CD4-positive, alpha-beta memory T cell (primary cell): ENCODE measurements around the gene TMEM185A. TPM values are rescaled to one million over a fixed set of nuclear protein-coding genes. Genes with fewer than 3 reads are reported as not detected.
"Not testable (repeated sequence)": the region's sequence is repeated elsewhere in the genome, so short reads cannot be mapped to it uniquely, and the experiment has no call there.

Experiments used
- CTCF ChIA-PET: fragments of 350-600 bp; sonication (Branson Sonifier 250); formaldehyde crosslinking; loops from one replicate; lab custom pipeline; 2021; ENCODE audit warnings: inconsistent platforms; ENCODE audit not compliant: partially characterized antibody; lab: Charles Lee
- POLR2A ChIA-PET: fragments of 350-600 bp; sonication (Branson Sonifier 250); formaldehyde crosslinking; loops from one replicate; lab custom pipeline; 2021; ENCODE audit not compliant: partially characterized antibody; lab: Charles Lee
- DNase-seq, 5 donors: peaks; one replicate each; pipeline versions ENCODE4 v3.0.0 to v3.0.0-alpha.2; 2020 to 2022; ENCODE audit warnings: mixed read lengths in 1 of 5
- H3K27ac ChIP-seq: one replicate; pipeline ENCODE4 v1.7.0; 2013; ENCODE audit warnings: low read depth, low read length
- H3K27me3 ChIP-seq: 2 replicates; pipeline ENCODE4 v1.7.0; 2013; ENCODE audit warnings: mild to moderate bottlenecking, low read length, moderate library complexity; ENCODE audit not compliant: insufficient read depth
- H3K36me3 ChIP-seq: 2 replicates; pipeline ENCODE4 v1.7.0; 2013; ENCODE audit warnings: mild to moderate bottlenecking, low read length, moderate library complexity; ENCODE audit not compliant: insufficient read depth
- H3K4me1 ChIP-seq: 2 replicates; pipeline ENCODE4 v1.7.0; 2013; ENCODE audit warnings: mild to moderate bottlenecking, low read length, moderate library complexity; ENCODE audit not compliant: insufficient read depth
- H3K4me3 ChIP-seq, 2 donors: one replicate each; pipeline ENCODE4 v1.7.0; 2013; ENCODE audit warnings: low read length in 2 of 2, mild to moderate bottlenecking in 1 of 2
- H3K9me3 ChIP-seq, 2 donors: one replicate each; pipeline ENCODE4 v1.7.0; 2013; ENCODE audit warnings: low read length in 2 of 2, control low read depth in 1 of 2; ENCODE audit not compliant: control insufficient read depth in 1 of 2
- H3K27ac Mint-ChIP-seq, 7 donors: one replicate each; pipeline ENCODE4 v1.8.0; 2020 to 2021; ENCODE audit warnings: mixed read lengths in 7 of 7, mild to moderate bottlenecking in 6 of 7, inconsistent platforms in 3 of 7, moderate library complexity in 3 of 7
- H3K27me3 Mint-ChIP-seq, 2 donors: one replicate each; pipeline ENCODE4 v1.8.0; 2020 to 2021; ENCODE audit warnings: mixed read lengths in 2 of 2
- H3K36me3 Mint-ChIP-seq, 2 donors: one replicate each; pipeline ENCODE4 v1.8.0; 2020 to 2021; ENCODE audit warnings: mixed read lengths in 2 of 2, inconsistent platforms in 1 of 2, mild to moderate bottlenecking in 1 of 2
- H3K4me1 Mint-ChIP-seq, 4 donors: one replicate each; pipeline ENCODE4 v1.8.0; 2020 to 2021; ENCODE audit warnings: mixed read lengths in 4 of 4, mild to moderate bottlenecking in 1 of 4
- H3K4me3 Mint-ChIP-seq, 8 donors: one replicate each; pipeline ENCODE4 v1.8.0; 2020 to 2021; ENCODE audit warnings: mixed read lengths in 8 of 8, mild to moderate bottlenecking in 7 of 8, moderate library complexity in 6 of 8, inconsistent platforms in 3 of 8
- H3K9me3 Mint-ChIP-seq, 8 donors: one replicate each; pipeline ENCODE4 v1.8.0; 2020 to 2021; ENCODE audit warnings: mixed read lengths in 8 of 8, mild to moderate bottlenecking in 5 of 8, inconsistent platforms in 3 of 8, moderate library complexity in 1 of 8
- intact Hi-C: fragments of 100-400 bp; cut with micrococcal nuclease; formaldehyde crosslinking; loops from one replicate; pipeline ENCODE4 v1.15.1; 2023
- polyA plus RNA-seq, 2 donors: library from polyadenylated mRNA; unstranded; fragments of 300-500 nt; fragmentation: Illumina TruSeq; gene quantifications; one replicate each; pipeline ENCODE4 v1.2.3, GENCODE V29; 2021
- total RNA-seq, 2 experiments: library from RNA; stranded (reverse); gene quantifications; one replicate each; pipeline ENCODE4 v1.2.3, GENCODE V29; 2021

TMEM185A gene
- total and polyA plus RNA-seq, 4 experiments from 2014 or later, result 13.9 to 27.6 (median 21.8) TPM

- POLR2A ChIA-PET, H3K4me3 Mint-ChIP-seq, H3K36me3 ChIP-seq, H3K4me1 ChIP-seq, H3K9me3 ChIP-seq, H3K4me1 Mint-ChIP-seq, CTCF ChIA-PET, H3K27me3 ChIP-seq, H3K4me3 ChIP-seq, H3K9me3 Mint-ChIP-seq, DNase-seq, H3K27ac Mint-ChIP-seq, H3K27me3 Mint-ChIP-seq, intact Hi-C loops, H3K27ac ChIP-seq, H3K36me3 Mint-ChIP-seq: not testable (repeated sequence)
These were observed 79.7 kb downstream of the TMEM185A start for GRCh38 chrX:149551939-149552248.

GRCh38 chrX:149551245-149551938 is 80.2 kb downstream of the TMEM185A start:
- H3K27ac Mint-ChIP-seq, H3K27me3 ChIP-seq, DNase-seq, POLR2A ChIA-PET, H3K36me3 Mint-ChIP-seq, H3K27me3 Mint-ChIP-seq, H3K4me1 Mint-ChIP-seq, CTCF ChIA-PET, H3K4me3 ChIP-seq, H3K9me3 Mint-ChIP-seq, intact Hi-C loops, H3K9me3 ChIP-seq, H3K36me3 ChIP-seq, H3K27ac ChIP-seq, H3K4me3 Mint-ChIP-seq, H3K4me1 ChIP-seq: not testable (repeated sequence)

GRCh38 chrX:149550454-149550853 is 81.1 kb downstream of the TMEM185A start:
- H3K27me3 Mint-ChIP-seq, CTCF ChIA-PET, H3K36me3 Mint-ChIP-seq: not testable (repeated sequence)

GRCh38 chrX:149549701-149550100 is 81.9 kb downstream of the TMEM185A start, which contains the start of gene HSFX3:
TSS of gene HSFX3 (minus strand) at chrX:149549924. CDS start at chrX:149549852, 72 bp downstream.
- H3K27me3 Mint-ChIP-seq, POLR2A ChIA-PET, H3K36me3 Mint-ChIP-seq, intact Hi-C loops, H3K36me3 ChIP-seq, H3K4me3 ChIP-seq, H3K27ac ChIP-seq, H3K9me3 Mint-ChIP-seq, H3K27ac Mint-ChIP-seq, H3K4me3 Mint-ChIP-seq, H3K4me1 ChIP-seq, DNase-seq, H3K4me1 Mint-ChIP-seq, CTCF ChIA-PET, H3K9me3 ChIP-seq, H3K27me3 ChIP-seq: not testable (repeated sequence)

More at GRCh38 chrX:149550454-149550853, 81.1 kb downstream of the TMEM185A start:
- POLR2A ChIA-PET, intact Hi-C loops, H3K4me1 Mint-ChIP-seq, H3K4me3 Mint-ChIP-seq, H3K4me3 ChIP-seq, H3K9me3 ChIP-seq, H3K27ac ChIP-seq, H3K4me1 ChIP-seq, H3K9me3 Mint-ChIP-seq, H3K27me3 ChIP-seq, H3K27ac Mint-ChIP-seq, H3K36me3 ChIP-seq, DNase-seq: not testable (repeated sequence)

GRCh38 chrX:149547782-149548181 is 83.8 kb downstream of the TMEM185A start:
- H3K9me3 Mint-ChIP-seq, H3K4me1 ChIP-seq, H3K27me3 ChIP-seq, H3K27ac ChIP-seq, POLR2A ChIA-PET, H3K36me3 ChIP-seq, DNase-seq, intact Hi-C loops, H3K4me3 Mint-ChIP-seq, H3K27ac Mint-ChIP-seq, H3K9me3 ChIP-seq, H3K27me3 Mint-ChIP-seq, H3K4me1 Mint-ChIP-seq, H3K4me3 ChIP-seq, CTCF ChIA-PET, H3K36me3 Mint-ChIP-seq: not testable (repeated sequence)

- H3K27me3 ChIP-seq, POLR2A ChIA-PET, H3K4me1 ChIP-seq, H3K27ac ChIP-seq, intact Hi-C loops, CTCF ChIA-PET, H3K36me3 Mint-ChIP-seq, H3K27me3 Mint-ChIP-seq, H3K9me3 ChIP-seq, H3K27ac Mint-ChIP-seq, H3K4me1 Mint-ChIP-seq, H3K4me3 ChIP-seq, H3K36me3 ChIP-seq, DNase-seq, H3K4me3 Mint-ChIP-seq, H3K9me3 Mint-ChIP-seq: not testable (repeated sequence)
These were observed 84.6 kb downstream of the TMEM185A start for GRCh38 chrX:149546962-149547361.

Other genes starting within 250 kb of the TMEM185A start
- 100 to 1,000 TPM; 185 to 196 TPM for gene IDS, start 126.5 kb downstream of the TMEM185A start, total RNA-seq
- gene IDS, start 126.5 kb downstream of the TMEM185A start, polyA plus RNA-seq, result 100 to 1,000 TPM; 121 to 130 TPM
- 10 to 100 TPM; 24.6 to 25.2 TPM for gene EOLA1, start 90.8 kb downstream of the TMEM185A start, total RNA-seq
- gene EOLA1, start 90.8 kb downstream of the TMEM185A start, polyA plus RNA-seq, result 10 to 100 TPM; 25.7 to 26.2 TPM
- gene HSFX3, start 81.9 kb downstream of the TMEM185A start, total RNA-seq, result not detected
- not detected for gene HSFX3, start 81.9 kb downstream of the TMEM185A start, polyA plus RNA-seq
- gene MAGEA9B, start 44.3 kb downstream of the TMEM185A start, total RNA-seq, result not detected
- gene MAGEA9B, start 44.3 kb downstream of the TMEM185A start, polyA plus RNA-seq, result not detected
- gene HSFX2, start 36.5 kb downstream of the TMEM185A start, total RNA-seq, result under 1 TPM in 1 of 2 experiments, not detected in 1; 0.64 TPM
- gene HSFX2, start 36.5 kb downstream of the TMEM185A start, polyA plus RNA-seq, result under 1 TPM in 1 of 2 donors, not detected in 1; 0.31 TPM
- gene MAGEA11, start 80.3 kb upstream of the TMEM185A start, total RNA-seq, result not detected
- not detected for gene MAGEA11, start 80.3 kb upstream of the TMEM185A start, polyA plus RNA-seq
- 1 to 10 TPM; 2.6 to 2.8 TPM for gene HSFX1, start 142.3 kb upstream of the TMEM185A start, total RNA-seq
- gene HSFX1, start 142.3 kb upstream of the TMEM185A start, polyA plus RNA-seq, result not detected
- not detected for gene MAGEA9, start 150.1 kb upstream of the TMEM185A start, total RNA-seq
- not detected for gene MAGEA9, start 150.1 kb upstream of the TMEM185A start, polyA plus RNA-seq
- gene MAGEA8, start 249.4 kb upstream of the TMEM185A start, total RNA-seq, result not detected
- not detected for gene MAGEA8, start 249.4 kb upstream of the TMEM185A start, polyA plus RNA-seq